ENCODE measurements around the gene TLX1.

TLX1 gene

DNA sequence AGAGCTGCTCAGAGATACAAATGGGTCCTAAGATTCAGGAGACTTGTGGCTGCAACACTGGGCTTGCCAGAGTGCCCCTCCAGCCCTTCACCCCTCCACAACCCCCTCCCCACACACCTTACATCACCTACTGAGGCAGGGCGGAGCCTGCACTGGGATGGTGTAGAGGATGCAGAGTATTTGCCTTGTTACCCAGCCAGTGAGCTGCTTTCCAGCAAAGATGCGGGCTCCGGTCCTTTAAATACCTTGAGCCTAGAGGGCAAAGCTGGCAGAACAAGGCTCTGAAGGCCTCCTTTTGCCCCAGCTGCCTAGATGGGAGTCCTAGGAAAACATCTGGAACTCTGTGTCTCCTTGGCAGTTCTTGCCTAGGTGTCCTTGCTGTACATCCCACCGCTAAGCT, 34.7 kb upstream of the TLX1 start (continued):
- TF ChIP-seq SCRT2 (tag by site-specific recombination; IDR thresholded peaks at IDR 0.05) (no peak), KLF10 (tag by site-specific recombination; IDR thresholded peaks at IDR 0.05) (no peak), ZNF2 (tag by site-specific recombination; IDR thresholded peaks at IDR 0.05) (no peak)

DNA sequence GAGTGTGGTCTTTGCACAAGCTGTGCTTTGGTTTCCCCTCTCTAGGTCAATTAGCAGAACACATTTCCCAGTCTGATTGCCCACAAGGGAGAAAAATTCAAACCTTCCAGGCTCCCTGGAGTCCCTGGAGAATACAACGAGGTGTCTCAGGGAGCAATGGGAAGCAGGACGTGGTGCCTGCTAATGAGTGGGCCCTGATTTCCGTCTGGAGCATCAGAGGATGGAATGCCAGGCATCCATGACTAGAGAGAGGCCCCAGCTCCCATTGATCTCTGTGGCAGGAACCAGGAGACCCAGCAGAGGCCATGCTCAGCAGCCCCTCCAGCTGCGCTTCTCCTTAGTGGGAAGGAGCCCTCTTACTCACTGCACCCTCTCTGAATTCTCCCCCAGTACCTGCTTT, 33.2 kb upstream of the TLX1 start:
- TF ChIP-seq, protein P1, sequence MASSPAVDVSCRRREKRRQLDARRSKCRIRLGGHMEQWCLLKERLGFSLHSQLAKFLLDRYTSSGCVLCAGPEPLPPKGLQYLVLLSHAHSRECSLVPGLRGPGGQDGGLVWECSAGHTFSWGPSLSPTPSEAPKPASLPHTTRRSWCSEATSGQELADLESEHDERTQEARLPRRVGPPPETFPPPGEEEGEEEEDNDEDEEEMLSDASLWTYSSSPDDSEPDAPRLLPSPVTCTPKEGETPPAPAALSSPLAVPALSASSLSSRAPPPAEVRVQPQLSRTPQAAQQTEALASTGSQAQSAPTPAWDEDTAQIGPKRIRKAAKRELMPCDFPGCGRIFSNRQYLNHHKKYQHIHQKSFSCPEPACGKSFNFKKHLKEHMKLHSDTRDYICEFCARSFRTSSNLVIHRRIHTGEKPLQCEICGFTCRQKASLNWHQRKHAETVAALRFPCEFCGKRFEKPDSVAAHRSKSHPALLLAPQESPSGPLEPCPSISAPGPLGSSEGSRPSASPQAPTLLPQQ (tag by site-specific recombination; IDR thresholded peaks at IDR 0.05), result no peak
- TF ChIP-seq, protein P2, sequence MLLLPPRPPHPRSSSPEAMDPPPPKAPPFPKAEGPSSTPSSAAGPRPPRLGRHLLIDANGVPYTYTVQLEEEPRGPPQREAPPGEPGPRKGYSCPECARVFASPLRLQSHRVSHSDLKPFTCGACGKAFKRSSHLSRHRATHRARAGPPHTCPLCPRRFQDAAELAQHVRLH (tag by site-specific recombination; IDR thresholded peaks at IDR 0.05), result no peak
- TF ChIP-seq ZNF791 (tag by site-specific recombination; IDR thresholded peaks at IDR 0.05), result no peak
- CTCF ChIA-PET, result interaction anchor here (0.7 to 16.6 kb wide), 8 partner anchors 9 to 84 kb away, joined by 3 to 506 read pairs (median 8); partner anchors contain the start of gene TLX1
- POLR2A ChIA-PET, result interaction anchor here (0.6 kb wide), 1 partner anchor 751 kb away, joined by 7 read pairs; the partner anchor contains the start of gene SCD

DNA sequence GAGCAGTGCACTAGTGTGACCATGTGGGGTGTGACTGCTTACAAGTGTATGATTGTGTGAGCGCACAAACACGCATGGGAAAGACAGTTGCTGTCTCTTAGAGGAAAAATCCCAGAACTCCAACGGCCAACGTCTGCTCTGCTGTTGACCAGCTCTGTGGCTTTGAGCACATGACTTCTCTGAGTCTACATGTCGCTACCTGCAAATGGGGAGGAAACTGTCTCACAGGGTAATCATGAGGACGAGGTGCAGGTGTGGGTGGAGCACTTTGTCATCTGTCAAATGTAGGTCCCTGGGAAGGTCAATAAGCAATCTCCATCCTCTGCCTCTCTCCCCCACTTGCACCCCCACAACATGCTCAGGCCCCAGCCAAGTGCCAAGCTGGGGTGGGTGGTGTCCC, 31.2 kb upstream of the TLX1 start:
- TF ChIP-seq, protein P3, sequence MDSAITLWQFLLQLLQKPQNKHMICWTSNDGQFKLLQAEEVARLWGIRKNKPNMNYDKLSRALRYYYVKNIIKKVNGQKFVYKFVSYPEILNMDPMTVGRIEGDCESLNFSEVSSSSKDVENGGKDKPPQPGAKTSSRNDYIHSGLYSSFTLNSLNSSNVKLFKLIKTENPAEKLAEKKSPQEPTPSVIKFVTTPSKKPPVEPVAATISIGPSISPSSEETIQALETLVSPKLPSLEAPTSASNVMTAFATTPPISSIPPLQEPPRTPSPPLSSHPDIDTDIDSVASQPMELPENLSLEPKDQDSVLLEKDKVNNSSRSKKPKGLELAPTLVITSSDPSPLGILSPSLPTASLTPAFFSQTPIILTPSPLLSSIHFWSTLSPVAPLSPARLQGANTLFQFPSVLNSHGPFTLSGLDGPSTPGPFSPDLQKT (IDR thresholded peaks at IDR 0.05; ENCODE audit: borderline replicate concordance, low read depth, low read length), result no peak
- TF ChIP-seq KLF16 (tag by site-specific recombination; IDR thresholded peaks at IDR 0.05) (no peak), ZNF138 (tag by site-specific recombination; IDR thresholded peaks at IDR 0.05; ENCODE audit: borderline replicate concordance) (no peak), ZNF223 (tag by site-specific recombination; IDR thresholded peaks at IDR 0.05) (no peak), ZNF624 (tag by site-specific recombination; IDR thresholded peaks at IDR 0.05) (no peak), EGR2 (tag by site-specific recombination; IDR thresholded peaks at IDR 0.05; ENCODE audit: low read depth) (0 out of 2 replicates have a peak, but pooled peaks have one; percentile 23)
- Histone ChIP-seq H3K4me1 (ENCODE audit: control insufficient read depth, insufficient read depth, low read length) (no peaks in the 10 kb centered on the region), H3K36me3 (ENCODE audit: control insufficient read depth in 2 of 2, insufficient read depth in 1 of 2, low read length in 2 of 2) (no peaks in the 10 kb centered on the region), H3K27ac (ENCODE audit: extremely low read depth, low read depth, low read length) (no peak overlapping the region), H3K9me3 (ENCODE audit: control insufficient read depth, insufficient read depth, low read depth, low read length) (no peaks in the 10 kb centered on the region), H3K4me3 (ENCODE audit: low read depth, low read length) (no peak overlapping the region)
- ChIA-PET CTCF (interaction anchor here (0.7 to 16.6 kb wide), 3 partner anchors 39 to 314 kb away, joined by 3 to 506 read pairs (median 3); partner anchors contain the start of gene TLX1), POLR2A (no interaction called here)

More for the DNA sequence above, 33.2 kb upstream of the TLX1 start:
- Histone ChIP-seq H3K36me3 (ENCODE audit: control insufficient read depth in 2 of 2, insufficient read depth in 1 of 2, low read length in 2 of 2) (no peaks in the 10 kb centered on the region), H3K27ac (ENCODE audit: extremely low read depth, low read depth, low read length) (no peak overlapping the region), H3K4me3 (ENCODE audit: low read depth, low read length) (no peak overlapping the region), H3K4me1 (ENCODE audit: control insufficient read depth, insufficient read depth, low read length) (no peaks in the 10 kb centered on the region), H3K9me3 (ENCODE audit: control insufficient read depth, insufficient read depth, low read depth, low read length) (no peaks in the 10 kb centered on the region)

DNA sequence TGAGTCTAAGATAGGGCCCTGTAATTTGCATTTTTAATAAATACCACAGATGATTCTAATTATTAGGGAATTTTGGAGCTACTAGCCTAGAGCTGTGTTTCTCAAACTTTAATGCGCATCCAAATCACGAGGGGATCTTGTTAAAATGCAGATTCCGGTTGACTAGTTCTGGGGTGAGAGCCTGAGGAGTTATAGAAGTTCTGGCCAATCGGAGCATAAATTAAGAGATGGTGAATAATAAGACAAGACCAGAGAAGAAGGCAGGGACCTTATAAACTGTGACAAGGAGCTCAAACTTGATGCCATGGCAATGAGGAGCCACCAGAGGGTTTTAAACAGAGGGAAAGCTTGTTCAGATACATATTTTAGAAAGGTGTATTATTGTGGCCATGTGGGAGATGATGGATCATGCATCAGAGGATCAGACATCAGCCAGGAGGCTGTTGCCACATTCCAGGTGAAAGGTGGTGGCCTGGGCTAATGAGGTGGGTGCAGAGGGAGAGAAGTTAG, 29.7 kb upstream of the TLX1 start:
- ChIA-PET CTCF (interaction anchor here (0.7 to 16.6 kb wide), 6 partner anchors 10 to 436 kb away, joined by 3 to 506 read pairs (median 4); partner anchors contain the start of gene TLX1), POLR2A (interaction anchor here (1.4 kb wide), 2 partner anchors 12 to 41 kb away, joined by 3 read pairs; no protein-coding TSS in a partner anchor)
- Histone ChIP-seq H3K9me3 (ENCODE audit: control insufficient read depth, insufficient read depth, low read depth, low read length) (no peaks in the 10 kb centered on the region), H3K4me3 (ENCODE audit: low read depth, low read length) (no peak overlapping the region), H3K27ac (ENCODE audit: extremely low read depth, low read depth, low read length) (no peak overlapping the region), H3K4me1 (ENCODE audit: control insufficient read depth, insufficient read depth, low read length) (no peaks in the 10 kb centered on the region), H3K36me3 (ENCODE audit: control insufficient read depth in 2 of 2, insufficient read depth in 1 of 2, low read length in 2 of 2) (no peaks in the 10 kb centered on the region)
- TF ChIP-seq ZNF837 (tag by site-specific recombination; IDR thresholded peaks at IDR 0.05), result no peak
- no peak for TF ChIP-seq ZNF169 (tag by site-specific recombination; IDR thresholded peaks at IDR 0.05)
- TF ChIP-seq, protein P4, sequence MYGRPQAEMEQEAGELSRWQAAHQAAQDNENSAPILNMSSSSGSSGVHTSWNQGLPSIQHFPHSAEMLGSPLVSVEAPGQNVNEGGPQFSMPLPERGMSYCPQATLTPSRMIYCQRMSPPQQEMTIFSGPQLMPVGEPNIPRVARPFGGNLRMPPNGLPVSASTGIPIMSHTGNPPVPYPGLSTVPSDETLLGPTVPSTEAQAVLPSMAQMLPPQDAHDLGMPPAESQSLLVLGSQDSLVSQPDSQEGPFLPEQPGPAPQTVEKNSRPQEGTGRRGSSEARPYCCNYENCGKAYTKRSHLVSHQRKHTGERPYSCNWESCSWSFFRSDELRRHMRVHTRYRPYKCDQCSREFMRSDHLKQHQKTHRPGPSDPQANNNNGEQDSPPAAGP (tag by site-specific recombination; IDR thresholded peaks at IDR 0.05), result no peak
- no peak for TF ChIP-seq ZNF138 (tag by site-specific recombination; IDR thresholded peaks at IDR 0.05; ENCODE audit: borderline replicate concordance)
- TF ChIP-seq ZSCAN30 (tag by site-specific recombination; IDR thresholded peaks at IDR 0.05), result no peak
- TF ChIP-seq ZNF221 (tag by site-specific recombination; IDR thresholded peaks at IDR 0.05; ENCODE audit: borderline replicate concordance), result no peak
- no peak for TF ChIP-seq ZNF660 (tag by site-specific recombination; IDR thresholded peaks at IDR 0.05)
- no peak for TF ChIP-seq ZNF76 (tag by site-specific recombination; IDR thresholded peaks at IDR 0.05; ENCODE audit: borderline replicate concordance, low read depth)
- no peak for TF ChIP-seq ZNF514 (tag by site-specific recombination; IDR thresholded peaks at IDR 0.05)
- no peak for TF ChIP-seq ZNF114 (tag by site-specific recombination; IDR thresholded peaks at IDR 0.05)
